CD14-positive monocyte (primary cell): ENCODE measurements around the gene ROBO1. TPM values are rescaled to one million over a fixed set of nuclear protein-coding genes. Genes with fewer than 3 reads are reported as not detected.

Source experiments
- DNase-seq, 3 donors: peaks; one replicate each; pipeline ENCODE4 v3.0.0-alpha.2; 2011 to 2022
- H2AFZ ChIP-seq: 2 replicates; pipeline ENCODE4 v1.6.0; 2012; ENCODE audit warnings: mild to moderate bottlenecking, low read depth, low read length, inconsistent platforms; ENCODE audit not compliant: insufficient read depth, poor library complexity, severe bottlenecking
- H3K27ac ChIP-seq, 2 donors: 1 replicate in 1 of 2; 2 replicates in 1 of 2; pipeline ENCODE4 v1.5.1; 2012 to 2013; ENCODE audit warnings: low read length in 2 of 2, control low read depth in 1 of 2, inconsistent platforms in 1 of 2, low read depth in 1 of 2, mild to moderate bottlenecking in 1 of 2
- H3K27me3 ChIP-seq, 2 donors: one replicate each; pipeline versions ENCODE4 v1.6.0 to v1.6.1; 2011 to 2013; ENCODE audit warnings: low read length in 2 of 2; ENCODE audit not compliant: control insufficient read depth in 2 of 2, insufficient read depth in 2 of 2
- H3K36me3 ChIP-seq, 2 donors: replicated peaks in 1 of 2; 1 replicate in 1 of 2; 2 replicates in 1 of 2; pipeline versions ENCODE4 v1.5.1 to v1.6.1; 2012 to 2013; ENCODE audit warnings: low read length in 2 of 2, control low read depth in 1 of 2, inconsistent platforms in 1 of 2, mild to moderate bottlenecking in 1 of 2; ENCODE audit not compliant: insufficient read depth in 2 of 2, control insufficient read depth in 1 of 2
- H3K4me1 ChIP-seq, 2 donors: 1 replicate in 1 of 2; 2 replicates in 1 of 2; pipeline versions ENCODE4 v1.5.1 to v1.6.1; 2012 to 2013; ENCODE audit warnings: low read length in 2 of 2, control low read depth in 1 of 2, inconsistent platforms in 1 of 2, mild to moderate bottlenecking in 1 of 2, moderate library complexity in 1 of 2; ENCODE audit not compliant: insufficient read depth in 2 of 2, control insufficient read depth in 1 of 2
- H3K4me2 ChIP-seq: replicated peaks from 2 replicates; pipeline ENCODE3; 2012; ENCODE audit warnings: low read length, moderate library complexity, mild to moderate bottlenecking; ENCODE audit not compliant: poor library complexity, severe bottlenecking; ENCODE audit errors: extremely low read depth
- H3K4me3 ChIP-seq, 3 experiments: fragments of 200-600 bp in 1 of 3; sonication (generic) in 1 of 3; replicated peaks in 1 of 3; 1 replicate in 2 of 3; 2 replicates in 1 of 3; pipeline ENCODE4 v1.5.1; 2011 to 2013; ENCODE audit warnings: low read length in 3 of 3, mild to moderate bottlenecking in 3 of 3, control low read depth in 2 of 3, low read depth in 2 of 3, inconsistent platforms in 1 of 3, moderate library complexity in 1 of 3
- H3K79me2 ChIP-seq: 2 replicates; pipeline ENCODE4 v1.6.0; 2012; ENCODE audit warnings: mild to moderate bottlenecking, control low read depth, inconsistent platforms, low read length, moderate library complexity; ENCODE audit not compliant: insufficient read depth
- H3K9ac ChIP-seq: 2 replicates; pipeline ENCODE4 v1.6.0; 2017; ENCODE audit warnings: low read length, mild to moderate bottlenecking; ENCODE audit not compliant: insufficient read depth, poor library complexity, severe bottlenecking
- H3K9me3 ChIP-seq, 2 donors: replicated peaks in 1 of 2; 1 replicate in 1 of 2; 2 replicates in 1 of 2; pipeline versions ENCODE4 v1.5.1 to v1.6.1; 2012 to 2013; ENCODE audit warnings: low read length in 2 of 2, control low read depth in 1 of 2; ENCODE audit not compliant: control insufficient read depth in 1 of 2, insufficient read depth in 1 of 2
- H4K20me1 ChIP-seq: 2 replicates; pipeline ENCODE4 v1.6.0; 2012; ENCODE audit warnings: mild to moderate bottlenecking, low read length, control low read depth, moderate library complexity; ENCODE audit not compliant: insufficient read depth
- H3K27ac Mint-ChIP-seq, 7 donors: one replicate each; pipeline ENCODE4 v1.8.0; 2020; ENCODE audit warnings: mild to moderate bottlenecking in 7 of 7, mixed read lengths in 7 of 7, moderate library complexity in 6 of 7, inconsistent platforms in 2 of 7
- H3K27me3 Mint-ChIP-seq, 3 donors: one replicate each; pipeline ENCODE4 v1.8.0; 2021 to 2022; ENCODE audit warnings: low read depth in 3 of 3, mild to moderate bottlenecking in 3 of 3, mixed read lengths in 3 of 3, moderate library complexity in 3 of 3, inconsistent platforms in 1 of 3
- H3K36me3 Mint-ChIP-seq, 2 donors: one replicate each; pipeline ENCODE4 v1.8.0; 2020; ENCODE audit warnings: mixed read lengths in 2 of 2, inconsistent platforms in 1 of 2, mild to moderate bottlenecking in 1 of 2
- H3K4me1 Mint-ChIP-seq: one replicate; pipeline ENCODE4 v1.8.0; 2020; ENCODE audit warnings: mild to moderate bottlenecking, mixed read lengths
- H3K4me3 Mint-ChIP-seq, 2 donors: one replicate each; pipeline ENCODE4 v1.8.0; 2020; ENCODE audit warnings: mild to moderate bottlenecking in 2 of 2, mixed read lengths in 2 of 2, moderate library complexity in 1 of 2
- H3K9me3 Mint-ChIP-seq, 7 donors: one replicate each; pipeline ENCODE4 v1.8.0; 2020 to 2022; ENCODE audit warnings: mixed read lengths in 7 of 7, mild to moderate bottlenecking in 6 of 7, moderate library complexity in 6 of 7, inconsistent platforms in 2 of 7
- CTCF ChIP-seq: fragments of 200-600 bp; IDR thresholded peaks from one replicate; pipeline ENCODE4 v1.8.0; 2022; ENCODE audit warnings: antibody characterized with exemption, mild to moderate bottlenecking
- WGBS: methylation state at CpG from one replicate; pipeline ENCODE4 v1.1.5; 2013; ENCODE audit warnings: missing lambda C conversion rate; ENCODE audit not compliant: insufficient coverage; 5-methylcytosine and 5-hydroxymethylcytosine counted together
- intact Hi-C, 2 donors: fragments of 100-400 bp; cut with micrococcal nuclease; formaldehyde crosslinking; loops; one replicate each; pipeline versions ENCODE4 v1.15.0 to v1.15.1; 2023
- polyA plus RNA-seq, 3 donors: library from polyadenylated mRNA; depleted of rRNA in 1 of 3; unstranded in 2 of 3; stranded (reverse) in 1 of 3; fragments of 300-500 nt in 2 of 3; fragments of >200 nt in 1 of 3; fragmentation: Illumina TruSeq in 2 of 3; gene quantifications; 1 replicate in 2 of 3; 2 replicates in 1 of 3; pipeline ENCODE4 v1.2.3, GENCODE V29; 2012 to 2021

Gene ROBO1
- polyA plus RNA-seq, 3 donors, result 0.09 to 0.10 TPM; not detected in 1

GRCh38 chr3:79052054-79052681, 715.6 kb downstream of the ROBO1 start:
- H3K79me2 ChIP-seq, result no peaks in the 10 kb centered on the region
- Mint-ChIP-seq H3K4me1 (no peaks in the 10 kb centered on the region), H3K9me3 (peaks cover 12 to 41% (median 23%) of the 10 kb centered on the region in 7 donors), H3K27me3 (no peaks in the 10 kb centered on the region), H3K4me3 (no peak overlapping the region), H3K36me3 (no peaks in the 10 kb centered on the region), H3K27ac (peak overlapping the region in 1 of 7 donors; percentile 7)
- H2AFZ ChIP-seq, result no peak overlapping the region
- H3K27ac ChIP-seq, result no peak overlapping the region
- intact Hi-C loops, result no loop called here
- WGBS, result 88% methylated on average over 8 of the region's 9 CpGs
- no peaks in the 10 kb centered on the region for H3K36me3 ChIP-seq
- H3K9ac ChIP-seq, result no peak overlapping the region
- H3K27me3 ChIP-seq, result no peaks in the 10 kb centered on the region
- no peak overlapping the region for H3K4me2 ChIP-seq
- no peak for TF ChIP-seq CTCF
- no peaks in the 10 kb centered on the region for H4K20me1 ChIP-seq
- H3K4me3 ChIP-seq, result no peak overlapping the region
- peaks cover 24 to 25% of the 10 kb centered on the region in 2 donors for H3K9me3 ChIP-seq
- no peaks in the 10 kb centered on the region for H3K4me1 ChIP-seq
- DNase-seq, result no peak

- DNase-seq, result no peak
- Histone ChIP-seq H3K27ac (no peak overlapping the region), H3K9ac (no peak overlapping the region), H2AFZ (no peak overlapping the region), H3K36me3 (no peaks in the 10 kb centered on the region), H3K79me2 (no peaks in the 10 kb centered on the region), H3K4me3 (no peak overlapping the region), H3K27me3 (no peaks in the 10 kb centered on the region), H3K9me3 (peaks cover 8 to 9% of the 10 kb centered on the region in 2 donors), H3K4me1 (no peaks in the 10 kb centered on the region), H3K4me2 (no peak overlapping the region), H4K20me1 (no peaks in the 10 kb centered on the region)
- Mint-ChIP-seq H3K4me3 (no peak overlapping the region), H3K9me3 (peaks cover 7 to 22% (median 13%) of the 10 kb centered on the region in 7 donors), H3K4me1 (no peaks in the 10 kb centered on the region), H3K27ac (no peak overlapping the region), H3K27me3 (no peaks in the 10 kb centered on the region), H3K36me3 (no peaks in the 10 kb centered on the region)
- TF ChIP-seq CTCF, result no peak
- intact Hi-C loops, result no loop called here
- WGBS, result 100% methylated on average over 1 of the region's 4 CpGs
Observed at GRCh38 chr3:79047581-79047980, 720.2 kb downstream of the ROBO1 start.
